HG03469 (cell line): ENCODE data around the gene DST.

Source experiments
- ATAC-seq: cut with Tn5 transposase; IDR thresholded peaks from one replicate; pipeline ENCODE4 v1.9.1; 2021; ENCODE audit warnings: mild to moderate bottlenecking, moderate library complexity, moderate number of reproducible peaks; ENCODE audit not compliant: unreplicated experiment

Gene DST

DNA sequence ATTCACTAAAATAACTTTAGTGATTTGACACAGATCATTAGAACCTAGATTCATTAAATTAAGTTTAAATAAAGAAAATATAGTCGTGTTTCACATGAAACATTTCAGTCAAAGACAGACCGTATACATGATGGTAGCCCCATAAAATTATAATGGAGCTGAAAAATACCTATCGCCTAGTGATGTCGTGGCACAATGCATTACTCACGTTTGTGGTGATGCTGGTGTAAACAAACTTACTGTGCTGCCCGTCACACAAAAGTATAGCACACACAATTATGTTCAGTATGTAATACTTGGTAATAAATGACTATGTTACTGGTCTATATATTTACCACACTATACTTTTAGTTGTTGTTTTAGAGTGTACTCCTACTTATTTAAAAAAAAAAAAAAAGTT is 17.3 kb downstream of the DST start:
- no peak for ATAC-seq

DNA sequence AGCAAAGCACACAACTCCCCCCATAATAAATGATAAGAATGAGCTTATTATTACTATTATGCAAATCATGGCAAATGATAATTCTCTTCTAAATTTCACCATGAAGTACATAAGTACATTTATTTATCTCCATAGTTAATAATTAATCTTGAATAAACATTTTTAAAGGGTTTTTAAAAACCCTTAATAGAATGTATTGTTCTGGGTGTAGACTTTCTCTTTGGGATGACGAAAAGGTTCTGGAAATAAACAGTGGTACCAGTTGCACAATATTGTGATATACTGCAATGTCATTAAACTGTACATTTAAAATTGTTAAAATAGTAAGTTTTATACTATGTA is 18.0 kb downstream of the DST start:
- no peak for ATAC-seq

DNA sequence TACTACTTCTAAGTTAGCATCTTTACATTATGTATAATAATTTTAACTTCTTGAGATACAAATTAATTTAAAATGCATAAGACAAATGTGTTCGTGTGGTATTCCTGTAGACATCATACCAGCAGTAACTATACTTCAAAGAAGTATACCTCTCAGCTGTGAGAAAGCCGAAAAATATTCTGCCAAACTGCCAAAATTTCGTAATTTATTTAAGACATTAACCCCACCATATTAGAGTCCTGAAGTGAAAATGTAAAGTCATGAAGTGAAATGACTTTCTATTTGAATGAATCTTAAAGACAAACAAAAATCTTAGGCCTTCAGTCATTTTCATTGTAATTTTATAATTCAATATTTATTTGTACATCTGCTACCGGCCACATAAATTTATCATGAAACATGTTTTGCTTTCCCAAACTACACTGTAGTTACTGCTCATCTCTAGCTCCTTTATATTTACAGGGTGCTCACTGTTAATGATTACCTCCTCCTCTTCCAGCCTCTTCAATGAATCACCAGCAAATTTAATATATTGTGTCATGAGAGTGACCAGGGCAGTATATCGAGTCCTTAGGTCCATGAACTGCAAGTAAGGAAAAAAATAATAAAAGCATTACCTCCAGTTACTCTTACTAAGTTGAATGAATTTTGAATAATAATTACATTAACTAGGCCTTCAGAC is 18.5 kb downstream of the DST start:
- ATAC-seq, result no peak

DNA sequence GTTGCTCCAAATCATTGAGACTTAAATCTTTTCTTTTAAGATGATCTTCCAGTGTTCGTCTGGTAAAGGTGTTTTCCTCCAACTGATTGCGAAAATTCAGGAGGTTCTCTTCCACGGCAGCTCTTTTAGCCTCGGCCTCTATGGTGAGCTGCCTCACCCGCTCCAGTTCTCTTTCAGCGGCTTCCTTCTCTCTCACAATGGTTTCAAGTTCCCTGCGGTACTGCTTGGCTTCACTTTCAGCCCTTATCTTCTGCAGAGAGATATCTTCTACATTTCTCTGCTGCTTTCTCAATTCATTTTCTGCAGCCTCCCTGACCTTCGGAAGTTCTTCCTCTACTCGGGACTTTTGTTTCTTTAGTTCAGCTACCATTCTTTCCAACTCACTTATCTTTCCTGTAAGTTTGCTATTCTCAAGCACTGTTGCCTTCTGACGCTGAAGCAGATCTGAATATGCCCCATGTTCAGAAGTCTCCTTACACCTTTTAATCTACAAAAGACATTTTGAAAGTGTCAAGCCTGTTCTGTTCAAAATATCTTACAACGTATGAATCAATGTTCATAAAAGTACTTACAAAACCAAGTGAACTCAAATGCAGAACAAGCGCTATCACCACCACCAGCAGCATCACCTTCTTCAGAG is 22.3 kb downstream of the DST start:
- no peak for ATAC-seq

DNA sequence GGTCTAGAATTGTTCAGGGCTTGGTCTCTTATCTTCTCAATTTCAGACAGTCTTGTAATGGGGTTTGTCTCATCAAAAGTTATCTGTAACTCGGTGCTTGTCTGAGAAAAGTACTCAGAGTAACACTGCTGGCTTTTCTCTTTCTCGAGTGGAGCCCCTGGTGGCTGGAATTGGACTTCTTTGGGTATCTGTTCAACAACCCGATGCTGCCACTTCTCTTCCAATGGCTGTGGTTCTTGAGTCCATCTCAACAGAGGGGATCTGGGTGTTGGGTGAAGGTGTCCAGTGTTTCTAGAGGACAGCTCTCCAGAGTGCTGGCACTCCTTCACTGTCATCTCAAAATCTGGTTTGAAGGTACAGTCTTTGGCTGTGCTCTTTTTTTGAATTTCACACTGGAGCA is 24.6 kb downstream of the DST start:
- ATAC-seq, result no peak

DNA sequence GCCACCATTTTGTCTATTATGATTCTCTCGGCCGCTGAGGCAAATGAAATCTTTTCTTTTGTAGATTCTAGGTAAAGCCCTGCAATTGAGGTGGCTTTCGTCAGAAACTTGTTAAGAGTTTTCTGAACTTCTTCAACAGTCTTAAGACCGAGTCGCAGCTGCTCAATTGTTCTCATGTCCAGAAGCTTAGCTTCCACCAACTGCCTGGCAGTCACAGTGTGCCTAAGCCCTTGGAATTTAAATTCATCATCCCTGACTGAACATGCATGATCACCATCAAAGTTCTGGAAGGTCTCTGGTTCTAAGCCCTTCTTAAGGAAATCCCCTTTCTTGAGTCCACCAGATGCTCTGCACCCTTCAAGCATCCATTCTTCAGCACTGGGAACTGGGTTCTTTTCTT is 25.7 kb downstream of the DST start:
- ATAC-seq, result no peak

DNA sequence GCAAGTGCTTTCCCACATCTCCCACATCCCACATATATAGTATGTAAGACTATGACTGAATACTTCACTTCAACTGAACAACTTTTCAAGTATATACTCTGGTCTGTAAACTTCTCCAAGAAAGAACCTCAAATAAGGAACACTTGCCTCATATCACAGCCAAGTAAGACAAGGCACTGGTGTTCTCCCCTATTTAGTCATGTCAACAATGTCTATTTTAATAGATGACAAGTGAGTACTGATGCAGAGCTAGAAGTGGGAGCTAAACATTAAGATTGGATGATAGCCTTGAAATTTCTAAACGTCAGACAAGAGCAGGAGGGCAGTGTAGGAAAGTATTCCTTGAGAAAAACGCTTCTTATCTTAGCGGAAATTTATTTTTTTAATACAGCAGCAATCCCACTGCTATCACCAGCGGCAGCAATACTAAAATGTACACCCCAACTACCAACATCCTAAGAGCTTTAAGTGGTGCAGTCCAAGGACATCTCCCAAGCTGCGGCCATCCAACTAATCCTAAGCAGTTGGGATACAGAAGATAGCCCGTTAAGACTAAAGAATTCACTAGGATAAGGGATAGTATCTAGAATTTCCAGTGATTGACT is 29.3 kb downstream of the DST start:
- no peak for ATAC-seq

DNA sequence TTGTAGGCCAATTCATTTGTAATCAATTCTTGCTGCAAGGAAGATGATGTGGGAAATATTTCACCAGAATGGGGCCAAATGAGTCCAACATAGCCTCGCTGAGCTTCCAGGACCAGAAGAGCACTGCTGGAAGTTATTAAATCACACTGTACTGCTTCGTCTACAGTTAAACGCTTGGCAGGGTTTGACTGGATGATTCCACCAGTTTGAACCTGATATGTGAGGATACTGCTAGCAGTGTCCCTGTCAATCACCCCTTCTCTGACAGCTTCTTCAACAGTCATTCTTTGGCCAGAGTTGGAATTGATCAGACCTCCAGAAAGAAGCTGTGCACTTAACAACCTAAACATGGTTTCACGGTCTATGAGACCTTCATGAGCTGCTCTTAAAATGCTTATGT is 34.4 kb downstream of the DST start:
- no peak for ATAC-seq

DNA sequence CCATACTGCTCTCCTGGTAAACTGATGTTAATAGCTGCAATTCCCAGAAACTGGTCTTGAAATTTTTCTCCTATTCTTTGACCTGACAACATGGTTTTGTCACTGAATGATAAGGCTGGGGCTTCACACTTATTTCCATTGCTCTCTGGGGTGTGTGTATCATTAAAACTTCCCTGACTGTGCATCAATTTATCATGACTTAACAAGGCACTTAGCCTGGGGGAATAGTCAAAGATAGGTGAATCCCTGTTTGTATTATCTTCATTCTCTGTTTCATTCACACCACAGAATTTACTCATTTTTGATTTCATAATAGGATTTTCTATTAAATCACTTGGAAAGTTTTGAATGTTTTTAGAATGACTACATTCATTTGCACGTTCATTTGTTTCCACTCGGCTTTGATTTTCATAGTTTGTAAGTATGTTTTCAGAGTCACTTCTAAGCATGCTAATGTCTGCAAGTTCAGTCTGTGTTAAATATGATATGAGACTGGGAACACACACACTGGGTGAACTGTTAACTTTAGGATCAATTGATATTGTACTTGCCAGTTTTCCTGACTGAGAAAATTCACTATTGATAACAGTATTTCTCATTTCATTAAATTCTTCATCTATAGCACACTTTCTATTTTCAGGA is 35.5 kb downstream of the DST start:
- ATAC-seq, result no peak

DNA sequence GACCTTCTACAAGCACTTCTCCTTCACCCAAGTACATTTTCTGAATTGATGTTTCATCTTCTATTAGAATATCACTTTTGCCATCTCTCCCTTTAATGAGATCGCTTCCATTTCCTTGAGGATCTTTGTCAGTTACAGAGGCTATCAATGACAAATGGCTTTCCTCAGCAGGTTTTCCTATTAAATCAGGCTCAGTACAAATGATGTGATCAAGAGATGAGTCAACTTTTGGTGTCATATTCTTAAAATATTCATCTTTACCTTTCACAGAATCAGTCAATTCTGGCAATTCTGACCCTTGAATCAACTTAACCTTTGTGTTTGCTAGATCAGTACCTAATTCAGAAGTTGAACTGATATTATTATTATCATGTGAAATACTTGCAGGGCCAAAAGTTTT is 37.3 kb downstream of the DST start:
- no peak for ATAC-seq

DNA sequence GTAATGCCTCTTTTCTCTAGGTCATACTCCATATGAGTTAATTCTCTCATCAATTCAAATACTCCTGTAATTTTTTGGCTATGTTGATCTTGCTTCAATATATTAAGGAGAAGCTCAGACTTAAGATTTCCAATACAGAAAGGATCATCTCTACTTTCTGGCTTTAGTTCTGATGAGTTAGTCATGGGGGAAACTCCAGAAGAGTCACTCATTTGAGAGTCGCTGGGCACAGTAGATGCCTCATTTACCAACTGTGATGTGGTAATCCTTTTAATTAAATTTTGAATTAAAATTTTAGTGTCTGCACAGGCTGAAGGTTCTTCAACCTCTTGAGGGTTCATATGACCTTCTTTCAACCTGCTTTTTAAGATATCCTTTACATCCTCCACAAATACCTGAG is 38.5 kb downstream of the DST start:
- no peak for ATAC-seq

DNA sequence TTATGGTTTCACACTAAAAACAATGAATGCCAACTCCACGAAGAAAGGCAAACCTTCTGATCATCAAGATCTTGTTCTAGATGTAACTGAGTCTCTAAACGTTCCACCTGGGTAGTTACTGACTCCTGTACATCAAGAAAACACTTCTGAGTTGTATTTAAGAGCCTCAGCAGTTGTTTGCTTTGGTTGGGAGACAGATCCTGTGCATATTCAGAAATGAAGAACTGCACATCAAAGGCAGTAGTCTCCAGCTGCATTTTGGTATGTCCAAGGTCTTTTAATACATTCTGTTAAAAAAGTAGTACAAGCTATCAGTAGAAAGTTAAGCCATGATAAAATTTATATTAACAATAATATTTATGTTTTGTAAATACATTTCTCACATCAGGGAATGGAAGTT is 41.3 kb downstream of the DST start:
- no peak for ATAC-seq

DNA sequence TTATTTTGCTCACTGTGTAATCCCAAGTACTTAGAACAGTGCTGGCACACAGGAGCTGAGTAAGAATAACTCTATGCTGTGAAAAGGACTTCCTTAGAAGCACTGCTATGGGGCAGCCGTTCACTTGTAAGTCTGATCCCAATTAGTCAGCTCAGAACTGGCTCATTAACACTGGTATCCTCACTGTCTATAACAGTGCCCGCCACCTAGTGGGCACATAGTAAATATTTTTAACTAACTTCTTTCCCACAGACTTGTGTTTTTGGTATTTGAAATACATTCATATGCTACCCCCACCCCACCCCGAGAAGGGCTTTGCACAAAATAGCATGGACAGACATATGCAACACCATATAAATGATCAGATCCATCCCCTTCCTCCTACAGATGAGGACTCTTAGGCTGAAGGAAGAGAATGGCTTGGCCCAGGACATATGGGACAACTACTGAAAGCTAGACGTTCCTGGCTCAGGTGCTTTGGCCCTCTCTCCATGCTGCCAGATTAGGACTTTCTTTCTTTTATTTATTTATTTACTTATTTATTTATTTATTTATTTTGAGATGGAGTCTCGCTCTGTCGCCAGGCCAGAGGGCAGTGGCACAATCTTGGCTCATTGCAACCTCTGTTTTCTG is 47.1 kb downstream of the DST start:
- ATAC-seq, result peak; percentile 24

DNA sequence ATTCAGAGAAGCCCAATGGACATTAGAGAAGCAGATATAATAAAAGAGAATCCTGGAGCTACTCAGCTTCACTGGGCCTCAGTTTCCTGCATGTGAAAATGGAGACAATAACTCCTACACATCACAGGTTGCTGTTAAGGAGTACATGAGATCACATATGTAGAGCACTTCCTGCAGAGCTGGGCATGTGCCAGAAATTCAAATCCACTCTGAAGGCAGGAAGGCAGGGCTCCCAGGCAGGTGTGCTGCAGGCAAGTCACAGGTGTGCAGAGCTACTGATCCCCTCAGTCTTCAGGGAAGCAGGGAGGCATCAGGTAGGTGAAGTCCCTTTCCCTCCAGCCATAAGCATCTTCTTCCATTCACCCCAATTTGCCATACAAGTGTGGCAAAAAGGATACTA is 48.0 kb downstream of the DST start:
- no peak for ATAC-seq

DNA sequence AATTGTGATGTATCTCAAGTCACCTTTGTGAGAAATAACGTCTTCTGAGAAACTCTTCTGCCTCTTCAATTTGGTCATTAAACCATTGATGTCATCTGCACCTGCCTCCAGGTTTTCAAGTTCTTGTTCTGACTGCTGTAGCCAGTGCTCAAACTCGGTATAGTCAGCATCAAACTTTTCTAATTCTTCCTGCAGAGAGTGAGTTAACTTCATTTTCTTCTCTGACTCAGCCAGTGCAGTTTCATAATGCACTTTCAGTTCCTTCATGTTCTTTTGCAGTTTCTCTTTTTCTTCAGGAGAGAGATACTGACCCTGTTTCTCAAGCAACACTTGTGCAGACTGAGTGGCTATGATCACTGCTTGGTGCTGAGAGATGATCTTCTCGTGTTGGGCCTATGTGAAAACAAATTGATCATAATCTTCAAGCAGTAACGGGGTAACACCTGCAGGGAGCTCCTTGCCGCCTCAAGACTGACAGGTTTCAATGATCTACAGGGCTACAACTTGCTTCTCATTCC is 48.8 kb downstream of the DST start:
- peak; percentile 94 for ATAC-seq

DNA sequence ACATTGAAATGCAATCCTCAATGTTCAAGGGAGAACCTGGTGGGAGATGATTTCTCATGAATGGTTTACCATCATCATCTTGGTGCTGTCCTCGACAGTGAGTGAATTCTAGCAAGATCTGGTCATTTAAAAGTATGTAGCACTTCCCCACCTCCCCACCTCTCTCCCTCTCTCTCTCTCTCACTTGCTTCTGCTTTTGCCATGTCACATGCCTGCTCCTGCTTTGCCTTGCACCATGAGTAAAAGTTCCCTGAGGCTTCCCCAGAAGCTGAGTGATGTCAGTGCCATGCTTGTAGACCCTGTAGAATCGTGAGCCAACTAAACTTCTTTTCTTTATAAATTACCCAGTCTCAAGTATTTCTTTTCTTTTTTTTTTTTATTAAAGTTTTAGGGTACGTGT is 60.5 kb downstream of the DST start:
- no peak for ATAC-seq

DNA sequence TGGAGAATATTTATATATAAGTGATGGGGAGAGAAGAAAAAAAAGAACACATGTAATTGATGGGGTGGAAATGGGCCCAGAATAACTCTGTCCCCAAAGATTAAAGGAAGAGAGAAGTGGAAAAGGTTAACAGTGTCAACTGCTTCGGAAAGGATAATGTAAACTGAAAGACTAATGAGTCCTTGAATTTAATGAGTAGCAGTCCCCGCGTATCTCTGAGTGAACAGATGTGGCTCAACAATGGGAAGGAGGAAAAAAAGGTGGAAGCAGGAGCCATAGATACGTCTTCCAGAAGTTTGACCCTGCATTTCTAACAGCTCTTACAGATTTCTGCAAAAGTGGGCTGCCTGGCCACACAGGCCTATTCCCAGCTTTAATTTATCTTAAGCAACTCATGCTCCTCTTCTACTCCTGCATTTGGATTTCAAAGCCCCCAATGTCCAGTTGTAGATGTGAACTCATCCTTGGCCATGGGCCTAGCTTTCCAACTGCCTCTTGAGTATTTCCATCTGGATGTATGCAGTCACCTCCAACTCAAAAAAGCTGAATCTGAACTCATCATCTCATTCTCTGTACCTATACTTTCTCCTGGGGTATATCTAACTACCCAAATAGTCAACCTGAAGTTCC is 61.3 kb downstream of the DST start:
- ATAC-seq, result no peak

DNA sequence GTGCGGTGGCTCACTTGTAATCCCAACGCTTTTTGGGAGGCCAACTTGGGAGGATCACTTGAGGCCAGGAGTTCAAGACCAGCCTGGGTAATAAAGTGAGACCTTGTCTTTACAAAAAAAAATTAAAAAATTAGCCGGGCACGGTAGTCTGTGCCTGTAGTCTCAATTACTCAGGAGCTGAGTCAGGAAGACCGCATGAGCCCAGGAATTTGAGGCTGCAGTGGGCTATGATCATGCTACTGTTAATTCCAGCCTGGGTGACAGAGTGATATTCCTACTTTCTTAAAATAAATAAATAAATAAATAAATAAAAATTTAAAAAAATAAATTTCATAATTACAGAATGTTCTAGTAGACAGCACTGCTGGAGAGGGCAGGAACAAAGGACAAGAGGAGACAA is 62.4 kb downstream of the DST start:
- no peak for ATAC-seq

DNA sequence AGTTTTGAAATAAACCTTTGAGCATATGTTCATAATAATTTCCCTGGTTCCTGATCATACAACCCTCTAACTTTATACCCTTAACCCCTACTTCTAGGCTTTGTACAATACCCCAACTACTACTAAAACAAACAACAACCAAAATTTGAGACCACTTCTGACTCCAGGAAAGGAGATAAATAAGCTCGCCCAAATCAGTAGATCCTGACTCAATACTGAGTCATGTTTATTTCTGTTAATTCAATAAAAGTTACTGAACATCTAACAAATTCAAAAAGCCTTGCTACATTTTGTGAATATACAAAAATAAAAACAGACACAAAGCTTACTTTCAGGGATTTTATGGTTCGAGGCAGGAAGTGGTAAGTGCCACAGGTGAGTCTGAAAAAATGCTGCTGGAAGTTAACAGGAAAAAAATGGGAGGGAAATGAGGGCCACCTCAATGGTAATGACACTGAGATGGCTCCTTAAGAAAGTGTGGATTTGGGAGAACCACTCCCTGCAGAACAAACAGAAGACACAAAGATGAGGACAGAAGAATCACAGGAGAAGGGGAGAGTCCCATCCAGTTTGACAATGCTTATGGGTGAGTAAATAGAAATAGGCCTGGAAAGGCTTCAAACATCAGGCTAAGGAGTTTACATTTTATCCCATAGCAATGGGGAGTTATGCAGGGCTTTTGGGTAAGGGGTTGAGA is 63.4 kb downstream of the DST start:
- ATAC-seq, result no peak

DNA sequence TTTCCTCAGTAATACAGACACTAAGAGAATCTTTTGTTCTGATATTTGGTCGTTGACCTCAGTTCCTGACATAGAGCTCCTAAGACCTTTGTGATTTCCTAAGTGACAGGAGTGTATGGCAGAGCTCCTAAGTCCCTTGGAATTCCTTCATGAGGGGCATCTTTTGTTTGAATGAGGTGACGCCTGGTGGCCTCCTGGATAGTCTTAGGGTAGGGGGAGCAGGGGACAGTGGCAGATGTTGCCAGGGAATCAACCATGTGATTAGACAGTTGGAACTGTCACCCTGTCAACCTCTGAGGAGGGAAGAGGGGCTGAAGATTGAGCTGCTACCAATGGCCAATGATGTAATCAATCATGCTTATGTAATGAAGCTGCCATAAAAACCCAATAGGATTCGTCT is 67.0 kb downstream of the DST start:
- no peak for ATAC-seq
